ENCODE results near the gene ITPR3. TPM values are rescaled to one million over a fixed set of nuclear protein-coding genes. Genes with fewer than 3 reads are reported as not detected.

The ITPR3 gene
- total RNA-seq, result 43.0 TPM

DNA sequence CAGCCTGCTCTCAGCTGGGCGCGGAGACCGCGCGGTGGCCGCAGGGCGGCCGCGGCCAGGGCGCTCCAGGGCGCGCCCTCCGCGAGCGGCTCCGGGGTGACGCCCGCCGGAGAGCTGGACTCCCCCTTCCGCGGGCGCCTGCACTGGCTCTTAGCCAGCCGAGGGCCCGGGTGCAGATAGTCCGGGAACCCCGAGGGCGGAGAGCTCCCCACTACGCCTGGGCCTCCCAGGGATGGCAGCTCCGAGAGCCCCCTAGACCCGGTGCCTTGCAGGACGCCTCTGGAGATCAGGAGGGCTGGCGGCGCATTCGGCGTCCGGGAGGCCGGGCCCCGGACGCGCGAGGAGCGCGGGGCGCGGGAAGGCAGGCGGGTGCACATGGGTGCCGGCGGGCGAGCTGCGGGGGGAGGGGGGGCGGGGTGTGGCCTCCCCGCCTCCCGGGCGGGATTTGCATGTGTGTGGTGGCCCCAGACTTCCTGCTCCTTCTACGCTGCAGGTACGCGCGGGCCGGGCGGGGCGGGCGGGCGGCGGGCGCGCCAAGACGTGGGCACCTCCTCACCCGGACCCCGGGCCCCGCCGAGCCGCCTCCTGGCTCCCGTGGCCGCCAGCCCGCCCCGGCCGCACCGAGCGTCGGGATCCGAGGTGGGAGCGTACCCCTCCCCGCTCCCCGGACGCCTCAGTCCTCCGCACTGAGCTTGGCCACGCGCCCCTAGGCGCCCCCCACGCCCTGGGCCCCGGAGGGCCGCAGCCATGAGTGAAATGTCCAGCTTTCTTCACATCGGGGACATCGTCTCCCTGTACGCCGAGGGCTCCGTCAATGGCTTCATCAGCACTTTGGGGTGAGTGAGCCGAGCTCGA is at the start of gene ITPR3:
Gene ITPR3 (plus strand): TSS at position 467 of the 855 bp plus-strand sequence. CDS start 281 bp downstream, at position 748.
- Histone ChIP-seq H3K4me1 (peaks cover 4 to 13% of the 10 kb centered on the region in 2 donors), H3K4me3 (peak within 1 kb of the TSS; percentile 80 to 81), H3K9me3 (no peaks in the 10 kb centered on the region), H3K27me3 (no peaks in the 10 kb centered on the region), H3K27ac (peak within 1 kb of the TSS; percentile 56 to 66), H3K36me3 (no peaks in the 10 kb centered on the region)
- intact Hi-C loops (cut with DNase I), result no loop called here
- DNase-seq (ENCODE audit: low spot score in 2 of 2), result no peak
- TF ChIP-seq, protein P1, sequence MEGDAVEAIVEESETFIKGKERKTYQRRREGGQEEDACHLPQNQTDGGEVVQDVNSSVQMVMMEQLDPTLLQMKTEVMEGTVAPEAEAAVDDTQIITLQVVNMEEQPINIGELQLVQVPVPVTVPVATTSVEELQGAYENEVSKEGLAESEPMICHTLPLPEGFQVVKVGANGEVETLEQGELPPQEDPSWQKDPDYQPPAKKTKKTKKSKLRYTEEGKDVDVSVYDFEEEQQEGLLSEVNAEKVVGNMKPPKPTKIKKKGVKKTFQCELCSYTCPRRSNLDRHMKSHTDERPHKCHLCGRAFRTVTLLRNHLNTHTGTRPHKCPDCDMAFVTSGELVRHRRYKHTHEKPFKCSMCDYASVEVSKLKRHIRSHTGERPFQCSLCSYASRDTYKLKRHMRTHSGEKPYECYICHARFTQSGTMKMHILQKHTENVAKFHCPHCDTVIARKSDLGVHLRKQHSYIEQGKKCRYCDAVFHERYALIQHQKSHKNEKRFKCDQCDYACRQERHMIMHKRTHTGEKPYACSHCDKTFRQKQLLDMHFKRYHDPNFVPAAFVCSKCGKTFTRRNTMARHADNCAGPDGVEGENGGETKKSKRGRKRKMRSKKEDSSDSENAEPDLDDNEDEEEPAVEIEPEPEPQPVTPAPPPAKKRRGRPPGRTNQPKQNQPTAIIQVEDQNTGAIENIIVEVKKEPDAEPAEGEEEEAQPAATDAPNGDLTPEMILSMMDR (IDR thresholded peaks at IDR 0.05), result no peak

DNA sequence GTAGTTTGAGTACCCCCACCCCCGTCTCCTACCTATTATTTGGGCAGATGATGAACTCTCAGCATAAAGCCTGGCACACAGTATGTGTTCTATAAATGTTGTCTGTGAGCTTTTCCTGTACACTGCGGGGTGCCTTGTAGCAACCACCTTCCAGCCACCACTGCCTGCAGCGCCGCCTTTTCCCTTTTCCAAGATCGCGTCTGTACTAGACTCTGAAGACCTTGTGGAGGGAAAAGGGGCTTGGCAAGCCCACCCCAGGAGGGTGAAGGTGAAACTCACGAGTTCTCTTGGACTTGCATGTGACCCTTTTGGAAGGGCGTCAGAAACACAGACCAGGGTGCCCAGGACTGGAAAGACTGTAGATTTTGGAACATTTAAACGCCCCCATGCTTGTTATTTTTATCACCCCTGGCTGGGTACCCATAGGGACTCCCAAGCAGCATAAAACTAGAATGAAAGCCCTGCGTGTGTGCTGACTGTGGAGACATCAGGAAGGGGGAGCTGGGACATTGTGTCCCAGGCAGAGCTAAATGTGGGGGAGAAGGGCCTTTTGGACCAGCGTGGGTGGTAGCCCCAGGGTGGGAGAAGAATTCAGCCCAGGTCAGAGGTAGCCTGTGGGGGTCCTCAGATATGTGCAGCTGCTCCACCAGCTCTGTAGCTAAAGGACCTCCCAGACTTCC is 49.3 kb upstream of the ITPR3 start:
- TF ChIP-seq, protein P1 (IDR thresholded peaks at IDR 0.05), result no peak
- intact Hi-C loops (cut with DNase I), result loop anchor here (1.0 to 10.0 kb wide), 4 partner anchors 9 to 1126 kb away; partner anchors contain the start of genes BAK1, CUTA, ILRUN and PHF1
- H3K4me1 ChIP-seq, result peaks cover 4 to 6% of the 10 kb centered on the region in 2 donors
- H3K9me3 ChIP-seq, result no peaks in the 10 kb centered on the region
- H3K27me3 ChIP-seq, result no peaks in the 10 kb centered on the region
- H3K36me3 ChIP-seq, result peaks cover 23 to 30% of the 10 kb centered on the region in 2 donors
- DNase-seq (ENCODE audit: low spot score in 2 of 2), result no peak
- H3K4me3 ChIP-seq, result peak overlapping the region; percentile 59 to 90
- peak overlapping the region; percentile 78 to 92 for H3K27ac ChIP-seq

GRCh38 chr6:33575211-33575610 is 45.9 kb upstream of the ITPR3 start:
- H3K4me1 ChIP-seq, result peaks cover 4 to 16% of the 10 kb centered on the region in 2 donors
- H3K4me3 ChIP-seq, result no peak overlapping the region
- H3K36me3 ChIP-seq, result peaks cover 30 to 41% of the 10 kb centered on the region in 2 donors
- intact Hi-C loops (cut with DNase I), result loop anchor here (10.0 kb wide), 1 partner anchor 160 kb away; the partner anchor contains the start of genes CUTA and PHF1
- no peak for DNase-seq (ENCODE audit: low spot score in 2 of 2)
- H3K9me3 ChIP-seq, result no peaks in the 10 kb centered on the region
- H3K27ac ChIP-seq, result no peak overlapping the region
- no peaks in the 10 kb centered on the region for H3K27me3 ChIP-seq
- TF ChIP-seq, protein P1 (IDR thresholded peaks at IDR 0.05), result no peak

DNA sequence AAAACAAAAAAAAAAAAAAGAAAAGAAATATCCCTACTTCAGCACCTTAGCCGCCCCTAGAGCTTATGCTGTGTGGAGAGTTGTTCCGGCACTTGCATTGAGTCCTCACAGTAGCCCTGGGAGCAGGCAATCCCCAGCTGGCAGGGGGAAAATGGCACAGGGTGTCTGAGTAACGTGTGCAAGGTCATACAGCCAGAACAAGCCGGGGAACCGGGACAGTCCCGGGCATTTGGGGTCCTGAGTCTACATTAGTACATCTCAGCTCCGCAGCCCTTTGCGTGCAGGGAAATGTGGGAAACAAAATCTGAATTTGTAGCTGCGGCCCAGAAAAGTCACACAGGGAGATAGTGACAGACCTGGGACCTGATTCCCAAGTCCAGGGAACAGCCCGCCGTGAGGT is 44.5 kb upstream of the ITPR3 start:
- intact Hi-C loops (cut with DNase I), result loop anchor here (10.0 kb wide), 1 partner anchor 162 kb away; the partner anchor contains the start of genes CUTA and PHF1
- H3K27me3 ChIP-seq, result no peaks in the 10 kb centered on the region
- peaks cover 5 to 17% of the 10 kb centered on the region in 2 donors for H3K4me1 ChIP-seq
- peaks cover 30 to 41% of the 10 kb centered on the region in 2 donors for H3K36me3 ChIP-seq
- TF ChIP-seq, protein P1 (IDR thresholded peaks at IDR 0.05), result no peak
- no peak for DNase-seq (ENCODE audit: low spot score in 2 of 2)
- H3K27ac ChIP-seq, result no peak overlapping the region
- no peak overlapping the region for H3K4me3 ChIP-seq
- no peaks in the 10 kb centered on the region for H3K9me3 ChIP-seq

DNA sequence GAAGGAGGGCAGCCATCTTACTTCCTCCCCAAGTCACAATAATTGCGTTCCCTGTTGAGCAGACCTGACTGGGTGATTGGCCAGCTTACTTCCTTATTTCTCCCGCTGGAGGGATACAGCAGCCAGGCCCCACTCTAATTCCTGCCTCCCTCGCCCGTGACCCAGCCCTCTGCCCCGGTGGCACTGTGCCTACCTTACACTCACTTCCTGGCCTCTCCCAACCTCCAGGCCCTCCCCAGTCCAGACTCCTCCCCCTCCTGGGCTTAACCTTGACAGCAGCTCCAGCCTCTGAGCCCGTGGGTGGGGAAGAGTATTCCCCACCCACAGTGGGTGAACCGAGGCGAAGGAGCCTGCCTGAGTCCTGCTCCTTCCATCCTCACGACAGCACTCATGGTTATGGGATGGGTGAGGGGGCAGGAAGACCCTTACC is 44.0 kb upstream of the ITPR3 start:
- Histone ChIP-seq H3K27me3 (no peaks in the 10 kb centered on the region), H3K36me3 (peaks cover 30 to 41% of the 10 kb centered on the region in 2 donors), H3K27ac (peak overlapping the region in 1 of 2 donors; percentile 40), H3K9me3 (no peaks in the 10 kb centered on the region), H3K4me1 (peaks cover 4 to 14% of the 10 kb centered on the region in 2 donors), H3K4me3 (no peak overlapping the region)
- TF ChIP-seq, protein P1 (IDR thresholded peaks at IDR 0.05), result no peak
- DNase-seq (ENCODE audit: low spot score in 2 of 2), result peak; percentile 24 to 77
- intact Hi-C loops (cut with DNase I), result loop anchor here (10.0 kb wide), 1 partner anchor 162 kb away; the partner anchor contains the start of genes CUTA and PHF1

Measured in ascending aorta (tissue), 2 donors.